GM21423 (cell line): ENCODE measurements around the gene ARHGAP35.
"Not testable (repeated sequence)": the region's sequence is repeated elsewhere in the genome, so short reads cannot be mapped to it uniquely, and the experiment has no call there.

ENCODE experiments used
- ATAC-seq: cut with Tn5 transposase; IDR thresholded peaks from one replicate; pipeline ENCODE4 v1.9.1; 2021; ENCODE audit warnings: mild to moderate bottlenecking, moderate library complexity; ENCODE audit not compliant: unreplicated experiment

Gene ARHGAP35

GRCh38 chr19:46842791-46843190 lies 18.0 kb upstream of the ARHGAP35 start:
- no peak for ATAC-seq

GRCh38 chr19:46844067-46844489 lies 16.7 kb upstream of the ARHGAP35 start:
- ATAC-seq: no peak

- no peak for ATAC-seq
These were observed 14.8 kb upstream of the ARHGAP35 start for GRCh38 chr19:46845959-46846459.

- ATAC-seq: no peak
These were observed 13.3 kb upstream of the ARHGAP35 start for GRCh38 chr19:46847528-46847927.

- no peak for ATAC-seq
These were observed 12.4 kb upstream of the ARHGAP35 start for GRCh38 chr19:46848389-46848788.

- ATAC-seq: no peak
These were observed 11.2 kb upstream of the ARHGAP35 start for GRCh38 chr19:46849610-46850009.

GRCh38 chr19:46850228-46851203 lies 10.3 kb upstream of the ARHGAP35 start, which contains the start of gene AP2S1:
TSS of gene AP2S1 (minus strand) at chr19:46850846. CDS start at chr19:46850766, 80 bp downstream.
- peak; percentile 93 for ATAC-seq

- ATAC-seq: no peak
These were observed 8.0 kb upstream of the ARHGAP35 start for GRCh38 chr19:46852830-46853229.

- not testable (repeated sequence) for ATAC-seq
These were observed 6.1 kb upstream of the ARHGAP35 start for GRCh38 chr19:46854698-46855097.

- peak; percentile 40 for ATAC-seq
These were observed 4.5 kb upstream of the ARHGAP35 start for GRCh38 chr19:46856062-46857022.

- no peak for ATAC-seq
These were observed 1.1 kb upstream of the ARHGAP35 start for GRCh38 chr19:46859637-46860124.

- ATAC-seq: peak; percentile 77
These were observed 512 bp upstream of the ARHGAP35 start for GRCh38 chr19:46860125-46860845.

- ATAC-seq: no peak
These were observed 1.1 kb downstream of the ARHGAP35 start for GRCh38 chr19:46861691-46862502.

GRCh38 chr19:46862503-46862834 lies 1.7 kb downstream of the ARHGAP35 start:
- ATAC-seq: no peak

GRCh38 chr19:46862974-46863632 lies 2.3 kb downstream of the ARHGAP35 start:
- no peak for ATAC-seq

- ATAC-seq: no peak
These were observed 3.2 kb downstream of the ARHGAP35 start for GRCh38 chr19:46863818-46864629.

GRCh38 chr19:46866407-46867136 lies 5.8 kb downstream of the ARHGAP35 start:
- ATAC-seq: no peak
